K562 (cell line): ENCODE measurements around the gene HOXD4. TPM values are rescaled to one million over a fixed set of nuclear protein-coding genes. Genes with fewer than 3 reads are reported as not detected.

Experiments used
- ADNP ChIP-seq: fragments of 200-800 bp; sonication (Bioruptor generic); IDR thresholded peaks from 2 replicates; pipeline ENCODE4 v1.6.1; 2016; ENCODE audit warnings: missing genetic modification characterization, missing compliant biosample characterization
- JUN ChIP-seq, 2 experiments: sonication (generic) in 1 of 2; formaldehyde crosslinking in 1 of 2; IDR thresholded peaks; 2 replicates each; pipeline versions ENCODE4 v1.6.1 to v1.8.0; 2012 to 2022; ENCODE audit warnings: borderline replicate concordance in 2 of 2, mild to moderate bottlenecking in 2 of 2, improper control_type of control experiment in 1 of 2, low read depth in 1 of 2, low read length in 1 of 2, missing genetic modification reagents in 1 of 2
- MAFG ChIP-seq: fragments of 450-650 bp; conservative IDR thresholded peaks from 2 replicates; pipeline ENCODE4 v1.6.1; 2016; ENCODE audit warnings: missing genetic modification characterization, missing compliant biosample characterization
- MEF2D ChIP-seq: conservative IDR thresholded peaks from 2 replicates; pipeline ENCODE4 v1.6.1; 2016; ENCODE audit warnings: low read depth, missing genetic modification characterization, missing compliant biosample characterization
- POLR2H ChIP-seq: IDR thresholded peaks from 2 replicates; pipeline ENCODE4 v1.6.1; 2016; ENCODE audit warnings: missing genetic modification characterization, low read depth, mild to moderate bottlenecking, control low read depth, missing compliant biosample characterization, moderate library complexity
- RNF2 ChIP-seq: sonication (generic); IDR thresholded peaks from 2 replicates; pipeline ENCODE4 v1.6.1; 2016
- SMARCA5 ChIP-seq: fragments of 450-650 bp; IDR thresholded peaks from 2 replicates; pipeline ENCODE4 v1.6.1; 2016
- TAL1 ChIP-seq: fragments of 450-650 bp; IDR thresholded peaks from 2 replicates; pipeline ENCODE4 v1.6.1; 2016; ENCODE audit warnings: mild to moderate bottlenecking
- TCF7L2 ChIP-seq: fragments of 150-350 bp; IDR thresholded peaks from 2 replicates; pipeline ENCODE4 v1.6.1; 2016; ENCODE audit warnings: low read depth, mild to moderate bottlenecking, low read length, moderate library complexity
- ZC3H4 ChIP-seq: sonication (generic); formaldehyde crosslinking; IDR thresholded peaks from 2 replicates; pipeline ENCODE4 v1.9.0; 2021; ENCODE audit warnings: missing genetic modification reagents, borderline replicate concordance
- ZC3H8 ChIP-seq: fragments of 450-650 bp; IDR thresholded peaks from 2 replicates; pipeline ENCODE4 v1.6.1; 2017
- ZNF134 ChIP-seq: fragments of 250-450 bp; sonication (Bioruptor Pico); conservative IDR thresholded peaks from 2 replicates; pipeline ENCODE4 v1.4.0; 2020
- ZNF253 ChIP-seq: fragments of 250-450 bp; sonication (Bioruptor Pico); conservative IDR thresholded peaks from 2 replicates; pipeline ENCODE4 v1.6.1; 2021; ENCODE audit warnings: mild to moderate bottlenecking
- polyA plus RNA-seq, 8 experiments: library from polyadenylated mRNA; depleted of rRNA in 4 of 8; stranded (reverse) in 5 of 8; unstranded in 3 of 8; fragments of >200 nt; fragmentation: Nextera tagmentation in 2 of 8; fragmentation: Illumina TruSeq in 1 of 8; extraction: Ambion mirVana in 2 of 8; extraction: Trizol in 1 of 8; gene quantifications; 2 replicates each; pipeline versions ENCODE4 v1.2.1 to v1.2.3, GENCODE V29; 2011 to 2014; ENCODE audit warnings: inconsistent platforms in 1 of 8, missing spikeins in 1 of 8
- total RNA-seq, 7 experiments: library from RNA; depleted of rRNA in 6 of 7; stranded (reverse); fragments of >200 nt in 6 of 7; fragmentation: Illumina TruSeq in 2 of 7; extraction: Trizol in 2 of 7; gene quantifications; 2 replicates each; pipeline versions ENCODE4 v1.2.1 to v1.2.3, GENCODE V29; 2011 to 2021; ENCODE audit warnings: low replicate concordance in 1 of 7
- TF ChIP-seq, protein P1 (sequence below): fragments of 250-450 bp; sonication (Bioruptor Pico); IDR thresholded peaks from 2 replicates; pipeline ENCODE4 v1.5.0; 2022; ENCODE audit warnings: mild to moderate bottlenecking
- TF ChIP-seq, protein P2 (sequence below): sonication (generic); formaldehyde crosslinking; IDR thresholded peaks from 2 replicates; pipeline ENCODE4 v1.8.0; 2022; ENCODE audit warnings: mild to moderate bottlenecking, missing genetic modification reagents
- TF ChIP-seq, protein P3 (sequence below), 3 experiments: IDR thresholded peaks in 2 of 3; conservative IDR thresholded peaks in 1 of 3; 2 replicates each; pipeline ENCODE4 v1.5.1; 2011 to 2012; ENCODE audit warnings: low read length in 3 of 3, mild to moderate bottlenecking in 3 of 3, control low read depth in 2 of 3, improper control_type of control experiment in 1 of 3, inconsistent platforms in 1 of 3, low read depth in 1 of 3, mixed read lengths in 1 of 3, moderate library complexity in 1 of 3; ENCODE audit not compliant: insufficient read depth in 2 of 3
- TF ChIP-seq, protein P4 (sequence below): fragments of 150-350 bp; IDR thresholded peaks from 2 replicates; pipeline ENCODE4 v1.6.1; 2014; ENCODE audit warnings: low read depth, mild to moderate bottlenecking, low read length, borderline replicate concordance
- TF ChIP-seq, protein P5 (sequence below): fragments of 450-650 bp; formaldehyde crosslinking; IDR thresholded peaks from 2 replicates; pipeline ENCODE4 v1.4.0; 2020; ENCODE audit warnings: mild to moderate bottlenecking, moderate library complexity

HOXD4 gene
- total and polyA plus RNA-seq, 9 of the 15 experiments (the other 6 are each of a cell fraction or from before 2014, with no cell fraction given): not detected

DNA sequence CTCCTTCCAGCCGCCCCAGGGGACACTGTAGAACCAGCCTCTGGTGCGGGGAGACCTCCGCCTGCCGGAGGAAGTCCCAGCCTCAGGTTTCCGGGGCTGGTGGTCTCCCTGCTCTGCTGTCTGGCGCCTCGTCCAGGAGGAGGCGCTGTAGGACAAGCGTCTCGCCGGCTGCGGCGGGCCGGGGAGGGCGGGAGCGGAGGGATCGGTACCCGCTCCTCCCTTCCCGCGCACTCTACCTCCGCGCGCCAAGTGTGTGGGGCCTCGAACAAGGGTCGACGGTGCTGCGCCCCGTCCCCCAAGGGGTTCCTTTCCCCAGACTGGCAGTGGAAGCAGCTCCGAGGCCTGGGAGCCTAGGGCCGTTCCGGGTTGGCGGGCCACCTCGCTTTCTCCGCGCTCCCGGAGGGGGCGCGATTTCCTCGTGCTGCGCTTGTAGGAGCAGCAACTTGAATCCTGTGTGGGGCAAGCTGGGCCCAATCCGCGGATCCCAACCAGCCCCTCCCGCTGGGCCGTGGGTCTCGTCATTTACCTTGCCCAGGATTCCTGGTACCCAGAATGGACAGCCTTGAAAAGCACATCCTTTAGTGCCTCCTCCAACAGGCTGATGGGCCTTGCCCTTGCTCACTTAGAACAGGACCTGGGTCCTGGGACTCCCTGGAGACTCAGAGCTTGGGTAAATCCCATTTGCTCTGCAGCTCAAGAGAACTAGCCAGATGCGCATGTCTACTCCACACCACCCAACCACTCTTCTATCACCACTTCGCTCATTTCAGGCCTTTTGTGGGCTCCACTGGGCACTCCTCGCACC is 10.6 kb upstream of the HOXD4 start (continued):
- TF ChIP-seq, protein P1, sequence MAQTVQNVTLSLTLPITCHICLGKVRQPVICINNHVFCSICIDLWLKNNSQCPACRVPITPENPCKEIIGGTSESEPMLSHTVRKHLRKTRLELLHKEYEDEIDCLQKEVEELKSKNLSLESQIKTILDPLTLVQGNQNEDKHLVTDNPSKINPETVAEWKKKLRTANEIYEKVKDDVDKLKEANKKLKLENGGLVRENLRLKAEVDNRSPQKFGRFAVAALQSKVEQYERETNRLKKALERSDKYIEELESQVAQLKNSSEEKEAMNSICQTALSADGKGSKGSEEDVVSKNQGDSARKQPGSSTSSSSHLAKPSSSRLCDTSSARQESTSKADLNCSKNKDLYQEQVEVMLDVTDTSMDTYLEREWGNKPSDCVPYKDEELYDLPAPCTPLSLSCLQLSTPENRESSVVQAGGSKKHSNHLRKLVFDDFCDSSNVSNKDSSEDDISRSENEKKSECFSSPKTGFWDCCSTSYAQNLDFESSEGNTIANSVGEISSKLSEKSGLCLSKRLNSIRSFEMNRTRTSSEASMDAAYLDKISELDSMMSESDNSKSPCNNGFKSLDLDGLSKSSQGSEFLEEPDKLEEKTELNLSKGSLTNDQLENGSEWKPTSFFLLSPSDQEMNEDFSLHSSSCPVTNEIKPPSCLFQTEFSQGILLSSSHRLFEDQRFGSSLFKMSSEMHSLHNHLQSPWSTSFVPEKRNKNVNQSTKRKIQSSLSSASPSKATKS (CRISPR knock-in tag): no peak
- TF ChIP-seq JUN (IDR thresholded peaks at IDR 0.05; ENCODE audit: borderline replicate concordance, low read depth, low read length) (no peak), JUN (CRISPR knock-in tag; IDR thresholded peaks at IDR 0.05; ENCODE audit: borderline replicate concordance) (no peak; the same call in 1 of the 2 replicates), POLR2H (tag) (no peak), ZNF253 (CRISPR knock-in tag) (no peak), ZC3H4 (no peak), TAL1 (no peak), ZC3H8 (no peak), SMARCA5 (no peak), MAFG (tag) (no peak), ADNP (tag) (no peak), TCF7L2 (no peak), MEF2D (tag) (no peak), RNF2 (no peak), ZNF134 (CRISPR knock-in tag) (no peak)
- TF ChIP-seq, protein P2, sequence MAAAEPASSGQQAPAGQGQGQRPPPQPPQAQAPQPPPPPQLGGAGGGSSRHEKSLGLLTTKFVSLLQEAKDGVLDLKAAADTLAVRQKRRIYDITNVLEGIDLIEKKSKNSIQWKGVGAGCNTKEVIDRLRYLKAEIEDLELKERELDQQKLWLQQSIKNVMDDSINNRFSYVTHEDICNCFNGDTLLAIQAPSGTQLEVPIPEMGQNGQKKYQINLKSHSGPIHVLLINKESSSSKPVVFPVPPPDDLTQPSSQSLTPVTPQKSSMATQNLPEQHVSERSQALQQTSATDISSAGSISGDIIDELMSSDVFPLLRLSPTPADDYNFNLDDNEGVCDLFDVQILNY (CRISPR knock-in tag): no peak
- TF ChIP-seq, protein P3, sequence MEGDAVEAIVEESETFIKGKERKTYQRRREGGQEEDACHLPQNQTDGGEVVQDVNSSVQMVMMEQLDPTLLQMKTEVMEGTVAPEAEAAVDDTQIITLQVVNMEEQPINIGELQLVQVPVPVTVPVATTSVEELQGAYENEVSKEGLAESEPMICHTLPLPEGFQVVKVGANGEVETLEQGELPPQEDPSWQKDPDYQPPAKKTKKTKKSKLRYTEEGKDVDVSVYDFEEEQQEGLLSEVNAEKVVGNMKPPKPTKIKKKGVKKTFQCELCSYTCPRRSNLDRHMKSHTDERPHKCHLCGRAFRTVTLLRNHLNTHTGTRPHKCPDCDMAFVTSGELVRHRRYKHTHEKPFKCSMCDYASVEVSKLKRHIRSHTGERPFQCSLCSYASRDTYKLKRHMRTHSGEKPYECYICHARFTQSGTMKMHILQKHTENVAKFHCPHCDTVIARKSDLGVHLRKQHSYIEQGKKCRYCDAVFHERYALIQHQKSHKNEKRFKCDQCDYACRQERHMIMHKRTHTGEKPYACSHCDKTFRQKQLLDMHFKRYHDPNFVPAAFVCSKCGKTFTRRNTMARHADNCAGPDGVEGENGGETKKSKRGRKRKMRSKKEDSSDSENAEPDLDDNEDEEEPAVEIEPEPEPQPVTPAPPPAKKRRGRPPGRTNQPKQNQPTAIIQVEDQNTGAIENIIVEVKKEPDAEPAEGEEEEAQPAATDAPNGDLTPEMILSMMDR (IDR thresholded peaks at IDR 0.05 in 2 of 3, conservative IDR thresholded peaks at IDR 0.05 in 1 of 3; ENCODE audit: insufficient read depth in 2 of 3, low read depth in 1 of 3, low read length in 3 of 3): peak; percentile 84 to 95 (median 91)
- TF ChIP-seq, protein P4, sequence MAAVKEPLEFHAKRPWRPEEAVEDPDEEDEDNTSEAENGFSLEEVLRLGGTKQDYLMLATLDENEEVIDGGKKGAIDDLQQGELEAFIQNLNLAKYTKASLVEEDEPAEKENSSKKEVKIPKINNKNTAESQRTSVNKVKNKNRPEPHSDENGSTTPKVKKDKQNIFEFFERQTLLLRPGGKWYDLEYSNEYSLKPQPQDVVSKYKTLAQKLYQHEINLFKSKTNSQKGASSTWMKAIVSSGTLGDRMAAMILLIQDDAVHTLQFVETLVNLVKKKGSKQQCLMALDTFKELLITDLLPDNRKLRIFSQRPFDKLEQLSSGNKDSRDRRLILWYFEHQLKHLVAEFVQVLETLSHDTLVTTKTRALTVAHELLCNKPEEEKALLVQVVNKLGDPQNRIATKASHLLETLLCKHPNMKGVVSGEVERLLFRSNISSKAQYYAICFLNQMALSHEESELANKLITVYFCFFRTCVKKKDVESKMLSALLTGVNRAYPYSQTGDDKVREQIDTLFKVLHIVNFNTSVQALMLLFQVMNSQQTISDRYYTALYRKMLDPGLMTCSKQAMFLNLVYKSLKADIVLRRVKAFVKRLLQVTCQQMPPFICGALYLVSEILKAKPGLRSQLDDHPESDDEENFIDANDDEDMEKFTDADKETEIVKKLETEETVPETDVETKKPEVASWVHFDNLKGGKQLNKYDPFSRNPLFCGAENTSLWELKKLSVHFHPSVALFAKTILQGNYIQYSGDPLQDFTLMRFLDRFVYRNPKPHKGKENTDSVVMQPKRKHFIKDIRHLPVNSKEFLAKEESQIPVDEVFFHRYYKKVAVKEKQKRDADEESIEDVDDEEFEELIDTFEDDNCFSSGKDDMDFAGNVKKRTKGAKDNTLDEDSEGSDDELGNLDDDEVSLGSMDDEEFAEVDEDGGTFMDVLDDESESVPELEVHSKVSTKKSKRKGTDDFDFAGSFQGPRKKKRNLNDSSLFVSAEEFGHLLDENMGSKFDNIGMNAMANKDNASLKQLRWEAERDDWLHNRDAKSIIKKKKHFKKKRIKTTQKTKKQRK: no peak
- TF ChIP-seq, protein P5, sequence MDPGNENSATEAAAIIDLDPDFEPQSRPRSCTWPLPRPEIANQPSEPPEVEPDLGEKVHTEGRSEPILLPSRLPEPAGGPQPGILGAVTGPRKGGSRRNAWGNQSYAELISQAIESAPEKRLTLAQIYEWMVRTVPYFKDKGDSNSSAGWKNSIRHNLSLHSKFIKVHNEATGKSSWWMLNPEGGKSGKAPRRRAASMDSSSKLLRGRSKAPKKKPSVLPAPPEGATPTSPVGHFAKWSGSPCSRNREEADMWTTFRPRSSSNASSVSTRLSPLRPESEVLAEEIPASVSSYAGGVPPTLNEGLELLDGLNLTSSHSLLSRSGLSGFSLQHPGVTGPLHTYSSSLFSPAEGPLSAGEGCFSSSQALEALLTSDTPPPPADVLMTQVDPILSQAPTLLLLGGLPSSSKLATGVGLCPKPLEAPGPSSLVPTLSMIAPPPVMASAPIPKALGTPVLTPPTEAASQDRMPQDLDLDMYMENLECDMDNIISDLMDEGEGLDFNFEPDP: no peak
